ENCODE measurements around the gene SSMEM1.

DNA sequence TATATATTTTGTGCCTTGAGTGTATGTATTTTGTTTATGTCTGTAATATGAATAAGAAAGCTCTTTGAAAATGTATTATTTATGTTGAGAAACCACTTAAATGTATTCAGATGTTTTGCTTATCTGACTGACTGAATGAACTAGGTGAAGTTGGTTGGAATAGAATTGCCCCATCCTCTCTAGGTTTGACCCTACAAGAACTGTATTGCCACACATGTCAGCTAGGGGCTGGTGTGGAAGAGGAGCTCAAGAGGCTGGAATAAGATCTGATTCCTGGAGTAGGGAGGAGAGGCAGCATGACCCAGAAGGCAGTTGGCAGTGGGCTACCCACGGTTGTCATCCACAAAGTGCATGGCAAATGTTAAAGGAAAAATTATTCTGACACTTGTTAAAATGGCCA, 9.1 kb downstream of the SSMEM1 start:
- TF ChIP-seq POLR2A (IDR thresholded peaks at IDR 0.05) = no peak
- TF ChIP-seq, protein P1, sequence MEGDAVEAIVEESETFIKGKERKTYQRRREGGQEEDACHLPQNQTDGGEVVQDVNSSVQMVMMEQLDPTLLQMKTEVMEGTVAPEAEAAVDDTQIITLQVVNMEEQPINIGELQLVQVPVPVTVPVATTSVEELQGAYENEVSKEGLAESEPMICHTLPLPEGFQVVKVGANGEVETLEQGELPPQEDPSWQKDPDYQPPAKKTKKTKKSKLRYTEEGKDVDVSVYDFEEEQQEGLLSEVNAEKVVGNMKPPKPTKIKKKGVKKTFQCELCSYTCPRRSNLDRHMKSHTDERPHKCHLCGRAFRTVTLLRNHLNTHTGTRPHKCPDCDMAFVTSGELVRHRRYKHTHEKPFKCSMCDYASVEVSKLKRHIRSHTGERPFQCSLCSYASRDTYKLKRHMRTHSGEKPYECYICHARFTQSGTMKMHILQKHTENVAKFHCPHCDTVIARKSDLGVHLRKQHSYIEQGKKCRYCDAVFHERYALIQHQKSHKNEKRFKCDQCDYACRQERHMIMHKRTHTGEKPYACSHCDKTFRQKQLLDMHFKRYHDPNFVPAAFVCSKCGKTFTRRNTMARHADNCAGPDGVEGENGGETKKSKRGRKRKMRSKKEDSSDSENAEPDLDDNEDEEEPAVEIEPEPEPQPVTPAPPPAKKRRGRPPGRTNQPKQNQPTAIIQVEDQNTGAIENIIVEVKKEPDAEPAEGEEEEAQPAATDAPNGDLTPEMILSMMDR (IDR thresholded peaks at IDR 0.05) = no peak
